Retina (tissue), 1 donor: ENCODE results near the gene HSPG2.

Experiments used
- DNase-seq: peaks from one replicate; pipeline ENCODE4 v3.0.0-alpha.2; 2016

Gene HSPG2

GRCh38 chr1:21878009-21878773 is 58.9 kb downstream of the HSPG2 start:
- no peak for DNase-seq

DNA sequence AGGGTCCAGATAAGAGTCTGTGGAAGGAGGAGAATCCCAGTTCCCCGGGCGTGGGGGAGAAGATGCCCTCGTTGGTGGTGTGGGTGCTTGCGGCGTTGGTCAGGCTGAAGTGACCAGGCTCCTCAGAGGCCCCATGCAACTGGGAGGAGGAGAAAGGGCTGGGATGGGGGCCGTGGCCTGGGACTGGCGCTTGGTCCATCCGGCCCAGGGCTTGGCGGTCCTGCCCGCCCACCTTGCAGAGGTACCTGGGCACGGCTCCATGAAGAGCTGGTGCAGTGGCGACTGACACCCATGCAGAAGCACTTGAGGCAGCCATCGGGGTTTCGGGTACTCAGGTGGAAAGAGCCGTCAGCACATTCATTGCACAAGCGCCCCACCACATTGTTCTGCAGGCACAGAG is 60.8 kb downstream of the HSPG2 start:
- DNase-seq: no peak

GRCh38 chr1:21875621-21876063 is 61.5 kb downstream of the HSPG2 start:
- DNase-seq: no peak

DNA sequence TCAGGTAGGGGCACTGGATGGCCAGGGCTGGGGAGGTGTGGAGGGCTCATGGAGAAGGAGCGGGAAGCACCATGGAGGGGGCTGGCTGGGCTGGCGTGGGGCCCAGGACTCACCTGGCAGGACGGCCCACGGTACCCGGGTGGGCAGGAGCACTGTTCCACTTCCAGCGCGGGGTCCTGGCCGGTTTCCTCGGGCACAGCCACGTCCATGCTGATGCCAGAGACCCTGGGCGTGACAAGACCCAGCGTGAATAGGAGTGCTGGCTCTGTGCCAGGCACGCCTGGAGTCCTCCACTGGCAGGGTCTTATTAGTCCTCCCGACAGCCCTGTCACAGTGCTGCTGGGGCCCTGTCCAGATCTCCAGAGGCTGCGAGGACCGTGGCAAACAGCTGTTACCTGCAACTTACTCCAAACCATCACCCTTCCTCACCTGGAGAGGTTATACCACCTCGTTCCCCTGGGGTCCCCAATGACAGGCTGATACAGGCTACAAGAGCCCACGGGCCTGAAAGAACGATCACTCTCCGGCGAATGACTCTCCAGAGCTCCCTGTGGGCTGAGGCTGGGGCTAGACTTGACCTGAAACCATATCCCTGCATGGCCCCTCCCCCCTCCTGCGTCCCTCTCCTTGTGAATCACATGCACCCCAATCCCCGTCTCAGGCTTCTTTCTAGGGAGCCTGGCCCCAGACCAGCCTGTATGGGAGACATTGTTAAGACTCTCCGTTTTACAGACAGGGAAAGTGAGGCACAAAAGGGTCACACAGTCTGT is 62.1 kb downstream of the HSPG2 start:
- DNase-seq: no peak

- no peak for DNase-seq
These were observed 62.8 kb downstream of the HSPG2 start for GRCh38 chr1:21874328-21874727.

DNA sequence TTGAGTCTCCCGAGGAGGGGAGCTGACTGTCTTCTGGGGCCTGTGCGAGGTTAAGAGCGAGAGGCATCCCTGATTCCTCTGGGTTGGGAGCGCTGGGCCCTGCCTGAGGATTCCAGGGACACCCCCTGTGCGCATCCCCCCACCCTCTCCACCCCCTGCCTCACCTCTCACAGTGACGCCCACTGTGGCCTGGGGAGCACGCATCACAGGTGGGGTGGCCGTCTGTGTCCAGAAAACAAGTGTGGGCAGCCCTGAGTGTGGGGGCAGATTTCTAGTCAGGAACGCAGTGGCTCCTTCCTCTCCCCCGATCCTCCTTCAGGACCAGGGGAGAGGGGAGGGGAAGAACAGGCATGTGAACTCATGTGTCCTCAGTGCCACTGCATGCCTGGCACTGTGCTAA is 63.3 kb downstream of the HSPG2 start:
- DNase-seq: no peak

- DNase-seq: no peak
These were observed 63.9 kb downstream of the HSPG2 start for GRCh38 chr1:21873174-21873573.

DNA sequence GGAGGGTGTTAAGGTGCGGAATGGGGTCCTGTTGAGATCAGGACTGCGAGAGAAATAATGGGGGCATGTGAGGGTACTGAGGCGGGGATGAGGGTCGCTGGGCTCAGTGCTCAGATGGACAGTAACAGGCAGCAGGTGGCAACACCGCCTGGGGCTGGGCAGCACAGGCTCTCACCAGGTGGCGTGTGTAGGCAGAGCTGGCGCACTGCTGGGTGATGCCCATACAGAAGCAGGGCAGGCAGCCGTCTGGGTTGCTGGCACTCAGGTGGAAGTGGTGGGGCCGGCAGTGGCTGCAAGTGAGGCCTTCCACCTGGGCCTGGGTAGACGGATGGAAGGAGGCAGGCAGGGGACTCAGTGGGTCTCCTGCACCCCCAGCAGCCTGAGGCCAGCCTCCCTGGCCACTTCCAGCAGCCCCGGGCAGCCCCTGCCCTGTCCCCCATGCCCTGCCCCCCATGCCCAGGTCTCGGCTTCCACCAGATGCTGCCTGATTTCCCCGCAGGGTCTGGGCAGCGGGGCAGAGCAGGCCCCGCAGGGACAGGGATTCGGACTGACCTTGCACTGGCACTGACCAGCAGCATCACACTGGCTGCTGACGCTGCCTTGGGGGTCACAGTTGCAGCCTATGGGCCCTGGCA is 64.5 kb downstream of the HSPG2 start:
- DNase-seq: no peak

DNA sequence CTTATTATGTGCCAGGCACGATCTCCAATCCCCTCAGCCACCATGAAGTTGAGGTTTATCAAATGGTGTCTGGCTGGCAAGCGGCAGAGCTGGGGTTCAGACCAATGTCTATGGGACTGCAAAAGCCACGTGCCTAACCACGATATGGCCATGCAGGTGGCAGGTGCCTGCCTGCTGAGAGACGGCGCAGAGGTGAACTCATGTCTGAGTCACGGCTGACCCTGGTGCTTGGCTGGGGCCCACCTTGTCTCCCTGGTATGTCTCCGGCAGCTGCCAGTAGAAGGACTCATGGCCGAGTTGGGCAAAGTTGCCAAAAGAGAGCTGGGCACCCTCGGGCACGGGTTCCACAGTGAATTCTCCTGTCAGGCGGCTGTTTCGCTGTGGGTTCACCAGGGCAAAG is 65.2 kb downstream of the HSPG2 start:
- DNase-seq: no peak

- no peak for DNase-seq
These were observed 66.5 kb downstream of the HSPG2 start for GRCh38 chr1:21870611-21871010.

DNA sequence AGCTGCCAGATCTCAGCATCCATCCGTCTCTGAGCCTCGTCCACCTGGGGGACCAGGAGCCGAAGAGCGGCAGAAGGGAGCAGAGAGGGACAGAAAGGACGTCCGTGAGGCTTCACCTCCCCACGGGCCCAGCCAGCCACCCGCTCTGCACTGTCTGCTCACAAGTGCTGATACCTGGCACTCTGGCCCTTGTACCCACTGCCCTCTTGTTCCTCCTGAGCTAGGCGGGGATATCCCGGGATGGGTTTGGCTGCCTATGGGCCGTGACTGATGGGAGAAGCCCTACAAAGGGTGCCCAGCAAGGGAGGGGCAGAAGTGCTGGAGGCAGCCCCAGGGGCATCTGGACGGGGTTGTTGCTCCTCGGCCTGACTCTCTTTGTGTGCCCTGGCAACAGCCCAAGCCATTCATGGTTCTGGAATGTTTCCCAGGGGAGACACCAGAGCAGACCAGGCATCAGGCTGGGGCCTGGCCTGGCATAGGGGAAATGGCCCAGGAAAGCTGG is 67.4 kb downstream of the HSPG2 start:
- peak; percentile 12 for DNase-seq

DNA sequence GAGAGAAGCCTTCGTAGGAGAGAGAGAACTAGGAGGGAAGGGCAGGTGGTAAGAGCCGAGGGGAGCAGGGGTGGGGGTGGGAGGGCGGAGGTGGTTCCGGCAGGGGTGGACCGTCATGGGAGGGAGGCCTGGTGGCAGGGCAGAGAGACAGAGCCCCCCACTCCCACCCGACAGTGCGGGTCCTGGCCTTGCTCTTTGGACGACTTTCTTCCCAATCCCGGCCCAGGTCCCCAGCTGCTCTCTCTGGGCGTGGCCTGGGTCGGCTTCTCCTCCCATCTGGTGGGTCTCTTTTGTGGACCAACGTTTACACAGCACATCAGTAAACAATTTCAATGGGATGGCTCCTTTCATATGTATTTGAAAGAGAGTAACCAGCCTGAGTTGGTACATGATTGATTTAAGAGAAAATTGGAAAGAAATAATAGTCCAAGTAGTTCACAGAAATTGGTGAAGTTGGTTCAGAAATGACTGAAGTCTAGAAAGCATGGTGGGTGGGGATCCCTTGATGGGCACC is 68.1 kb downstream of the HSPG2 start:
- no peak for DNase-seq

- DNase-seq: no peak
These were observed 68.6 kb downstream of the HSPG2 start for GRCh38 chr1:21868482-21868881.

DNA sequence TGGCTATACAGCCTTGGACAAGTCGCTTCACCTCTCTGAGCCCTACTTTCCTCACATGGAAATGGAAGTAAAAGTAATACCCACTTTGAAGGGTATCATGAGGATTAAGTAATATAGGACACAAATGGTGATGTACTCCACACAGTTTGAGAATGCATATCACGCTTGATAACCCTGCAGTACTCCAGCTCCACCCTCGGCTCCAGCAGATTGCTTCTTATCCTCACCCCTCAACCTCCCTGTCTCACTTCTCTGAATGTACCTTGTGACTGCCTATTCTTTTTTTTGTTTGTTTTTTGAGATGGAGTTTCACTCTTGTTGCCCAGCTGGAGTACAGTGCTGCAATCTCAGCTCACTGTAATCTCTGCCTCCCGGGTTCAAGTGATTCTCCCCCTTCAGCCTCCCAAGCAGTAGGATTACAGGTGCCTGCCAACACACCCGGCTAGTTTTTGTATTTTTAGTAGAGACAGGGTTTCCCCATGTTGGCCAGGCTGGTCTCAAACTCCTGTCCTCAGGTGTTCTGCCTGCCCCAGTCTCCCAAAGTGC is 69.6 kb downstream of the HSPG2 start:
- no peak for DNase-seq

- no peak for DNase-seq
These were observed 70.4 kb downstream of the HSPG2 start for GRCh38 chr1:21866707-21867043.

- peak; percentile 26 for DNase-seq
These were observed 71.0 kb downstream of the HSPG2 start for GRCh38 chr1:21865943-21866706.

DNA sequence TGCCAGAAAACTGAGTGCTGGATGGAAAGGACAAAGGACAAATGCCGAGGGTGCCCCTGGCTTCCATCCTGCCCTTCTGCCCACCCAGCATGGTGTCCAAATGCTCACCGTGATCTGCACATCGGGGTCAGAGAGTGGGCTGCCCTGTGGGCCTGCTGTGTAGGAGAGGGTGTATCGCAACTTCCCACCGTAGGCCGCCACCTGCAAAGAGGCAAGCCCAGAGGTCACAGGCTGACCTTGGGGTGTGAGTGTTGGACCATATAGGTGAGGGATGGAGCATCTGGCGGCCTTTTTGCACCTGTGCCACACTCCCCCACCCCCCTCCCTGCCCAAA is 71.5 kb downstream of the HSPG2 start:
- DNase-seq: no peak

- DNase-seq: no peak
These were observed 72.4 kb downstream of the HSPG2 start for GRCh38 chr1:21864730-21865129.

- DNase-seq: no peak
These were observed 73.1 kb downstream of the HSPG2 start for GRCh38 chr1:21863981-21864380.

GRCh38 chr1:21861602-21862429 is 75.3 kb downstream of the HSPG2 start:
- DNase-seq: no peak

DNA sequence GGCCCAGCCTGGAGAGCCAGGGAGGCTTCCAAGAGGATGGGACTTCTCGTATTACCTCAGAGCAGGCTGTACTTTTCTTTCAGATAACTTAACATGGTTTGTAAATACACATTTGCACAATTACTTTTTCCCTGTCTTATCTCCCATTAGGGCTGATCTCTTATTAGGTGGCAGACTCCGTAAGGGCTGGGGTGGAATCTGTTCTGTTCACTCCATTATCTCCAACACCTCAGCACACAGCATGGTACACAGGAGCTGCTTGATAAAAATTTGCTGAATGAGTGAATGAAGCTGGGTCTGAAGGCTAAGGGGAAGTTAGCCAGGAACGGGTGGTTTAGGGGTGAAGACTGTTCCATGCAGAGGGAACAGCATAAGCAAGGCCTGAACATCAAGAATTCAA is 76.1 kb downstream of the HSPG2 start:
- no peak for DNase-seq
